ENCODE data around the gene MT1B. TPM values are rescaled to one million over a fixed set of nuclear protein-coding genes. Genes with fewer than 3 reads are reported as not detected.

Gene MT1B
- total and polyA plus RNA-seq, 2 of the 13 experiments (the other 11 are each of a cell fraction or from before 2014, with no cell fraction given), result 0.89 TPM; not detected in 1

DNA sequence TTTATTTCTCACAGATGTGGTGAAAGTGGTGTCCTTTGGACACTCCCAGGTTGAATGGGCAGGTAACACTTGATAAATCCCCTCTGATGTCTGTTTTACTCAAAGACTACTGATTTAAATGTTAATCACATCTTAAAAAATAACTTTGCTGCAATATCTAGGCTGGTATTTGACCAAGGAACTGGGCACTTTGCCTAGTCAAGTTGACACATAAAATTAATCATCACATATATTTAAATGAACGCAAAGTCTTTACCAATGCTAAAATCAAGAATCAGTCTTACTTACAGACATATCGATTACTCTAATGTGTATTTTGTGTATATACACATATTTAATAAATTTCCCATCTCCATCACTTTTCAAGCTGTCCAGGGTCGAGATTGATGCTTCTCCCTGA is 36.3 kb upstream of the MT1B start:
- BruUV-seq (replicated peaks), result no TSS peak
- Histone ChIP-seq H2AFZ (ENCODE audit: low read length) (no peak overlapping the region), H3K36me3 (replicated peaks in 1 of 2; ENCODE audit: control insufficient read depth in 1 of 2, insufficient read depth in 2 of 2, low read length in 2 of 2) (no peaks in the 10 kb centered on the region), H4K20me1 (ENCODE audit: insufficient read depth, low read length) (no peaks in the 10 kb centered on the region), H3K4me2 (ENCODE audit: low read depth, low read length) (no peak overlapping the region), H3K4me3 (replicated peaks in 1 of 3; ENCODE audit: insufficient read depth in 1 of 3, low read depth in 2 of 3, low read length in 3 of 3) (no peak overlapping the region), H3K9me3 (ENCODE audit: low read length) (no peaks in the 10 kb centered on the region), H3K79me2 (ENCODE audit: insufficient read depth, low read length) (no peaks in the 10 kb centered on the region), H3K27me3 (ENCODE audit: control insufficient read depth in 1 of 2, insufficient read depth in 2 of 2, low read length in 2 of 2) (peaks cover 11 to 33% of the 10 kb centered on the region in 2 experiments; a peak in 4 of 5 replicates), H3K4me1 (ENCODE audit: insufficient read depth, low read length) (peaks cover 26% of the 10 kb centered on the region), H3K27ac (ENCODE audit: extremely low read length, insufficient read depth, low read length) (no peak overlapping the region), H3K9ac (ENCODE audit: insufficient read depth, low read depth, low read length) (no peak overlapping the region)
- ChIA-PET CTCF (ENCODE audit: low intra/inter-chr PET ratio, low total read pairs) (no interaction called here), POLR2A (interaction anchor here (1.5 kb wide), 1 partner anchor 10 kb away, joined by 6 read pairs; the partner anchor contains the start of gene MT1E)
- no peak for TF ChIP-seq REL (CRISPR knock-in tag; conservative IDR thresholded peaks at IDR 0.05)
- TF ChIP-seq ZNF235 (CRISPR knock-in tag; IDR thresholded peaks at IDR 0.05; ENCODE audit: borderline replicate concordance), result no peak
- no peak for TF ChIP-seq NCOA5 (CRISPR knock-in tag; IDR thresholded peaks at IDR 0.05)
- TF ChIP-seq, protein P1, sequence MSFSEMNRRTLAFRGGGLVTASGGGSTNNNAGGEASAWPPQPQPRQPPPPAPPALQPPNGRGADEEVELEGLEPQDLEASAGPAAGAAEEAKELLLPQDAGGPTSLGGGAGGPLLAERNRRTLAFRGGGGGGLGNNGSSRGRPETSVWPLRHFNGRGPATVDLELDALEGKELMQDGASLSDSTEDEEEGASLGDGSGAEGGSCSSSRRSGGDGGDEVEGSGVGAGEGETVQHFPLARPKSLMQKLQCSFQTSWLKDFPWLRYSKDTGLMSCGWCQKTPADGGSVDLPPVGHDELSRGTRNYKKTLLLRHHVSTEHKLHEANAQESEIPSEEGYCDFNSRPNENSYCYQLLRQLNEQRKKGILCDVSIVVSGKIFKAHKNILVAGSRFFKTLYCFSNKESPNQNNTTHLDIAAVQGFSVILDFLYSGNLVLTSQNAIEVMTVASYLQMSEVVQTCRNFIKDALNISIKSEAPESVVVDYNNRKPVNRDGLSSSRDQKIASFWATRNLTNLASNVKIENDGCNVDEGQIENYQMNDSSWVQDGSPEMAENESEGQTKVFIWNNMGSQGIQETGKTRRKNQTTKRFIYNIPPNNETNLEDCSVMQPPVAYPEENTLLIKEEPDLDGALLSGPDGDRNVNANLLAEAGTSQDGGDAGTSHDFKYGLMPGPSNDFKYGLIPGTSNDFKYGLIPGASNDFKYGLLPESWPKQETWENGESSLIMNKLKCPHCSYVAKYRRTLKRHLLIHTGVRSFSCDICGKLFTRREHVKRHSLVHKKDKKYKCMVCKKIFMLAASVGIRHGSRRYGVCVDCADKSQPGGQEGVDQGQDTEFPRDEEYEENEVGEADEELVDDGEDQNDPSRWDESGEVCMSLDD (CRISPR knock-in tag; IDR thresholded peaks at IDR 0.05; ENCODE audit: borderline replicate concordance), result no peak
- TF ChIP-seq GTF3A (CRISPR knock-in tag; conservative IDR thresholded peaks at IDR 0.05), result no peak
- no peak for TF ChIP-seq MEIS2 (CRISPR knock-in tag; IDR thresholded peaks at IDR 0.05)
- no peak for TF ChIP-seq ZNF816 (CRISPR knock-in tag; IDR thresholded peaks at IDR 0.05; ENCODE audit: borderline replicate concordance)
- TF ChIP-seq KLF9 (CRISPR knock-in tag; IDR thresholded peaks at IDR 0.05; ENCODE audit: low read depth), result no peak
- ATAC-seq (no peak), FAIRE-seq (no peak), DNase-seq (ENCODE audit: low spot score) (no peak)
- intact Hi-C loops (cut with micrococcal nuclease; ENCODE audit: unreplicated experiment), result no loop called here
- 47% methylated on average over 3 of the region's 3 CpGs for WGBS (ENCODE audit: low lambda C conversion rate)
- in situ Hi-C loops (cut with HindIII; ENCODE audit: extremely low pct_ligation_motif_present, low pct_unique_long_range_greater_than_20kb), result no loop called here
